GM23248 (cell line): ENCODE data around the gene COQ8B. TPM values are rescaled to one million over a fixed set of nuclear protein-coding genes. Genes with fewer than 3 reads are reported as not detected.

Source experiments
- DNase-seq: peaks from one replicate; pipeline ENCODE4 v3.0.0-alpha.2; 2015
- H2AFZ ChIP-seq: fragments of 200-600 bp; sonication (generic); 2 replicates; pipeline ENCODE4 v1.6.1; 2016; ENCODE audit warnings: antibody characterized with exemption
- H3F3A ChIP-seq: fragments of 200-600 bp; sonication (generic); 2 replicates; pipeline ENCODE4 v1.6.1; 2016; ENCODE audit warnings: mild to moderate bottlenecking, antibody characterized with exemption, mixed run types; ENCODE audit not compliant: insufficient read depth
- H3K27ac ChIP-seq: fragments of 200-600 bp; sonication (generic); 2 replicates; pipeline ENCODE4 v1.5.1; 2016; ENCODE audit warnings: mild to moderate bottlenecking
- H3K27me3 ChIP-seq: fragments of 200-600 bp; sonication (generic); replicated peaks from 2 replicates; pipeline ENCODE4 v1.6.1; 2016; ENCODE audit warnings: mild to moderate bottlenecking; ENCODE audit not compliant: insufficient read depth
- H3K36me3 ChIP-seq: fragments of 200-600 bp; sonication (generic); 2 replicates; pipeline ENCODE4 v1.6.1; 2016; ENCODE audit warnings: low read depth, mild to moderate bottlenecking
- H3K4me1 ChIP-seq: fragments of 200-600 bp; sonication (generic); 2 replicates; pipeline ENCODE4 v1.6.1; 2016; ENCODE audit warnings: mild to moderate bottlenecking; ENCODE audit not compliant: insufficient read depth
- H3K4me2 ChIP-seq: fragments of 200-600 bp; sonication (generic); one replicate; pipeline ENCODE4 v1.6.1; 2016; ENCODE audit warnings: mild to moderate bottlenecking; ENCODE audit not compliant: unreplicated experiment
- H3K4me3 ChIP-seq: fragments of 200-600 bp; sonication (generic); 2 replicates; pipeline ENCODE4 v1.5.1; 2016; ENCODE audit warnings: mild to moderate bottlenecking
- H3K79me2 ChIP-seq: fragments of 200-600 bp; sonication (generic); 2 replicates; pipeline ENCODE4 v1.6.1; 2016; ENCODE audit warnings: mild to moderate bottlenecking; ENCODE audit not compliant: insufficient read depth
- H3K9ac ChIP-seq: fragments of 200-600 bp; sonication (generic); 2 replicates; pipeline ENCODE4 v1.6.1; 2016; ENCODE audit warnings: mild to moderate bottlenecking
- H3K9me2 ChIP-seq: fragments of 200-600 bp; sonication (generic); 2 replicates; pipeline ENCODE4 v1.6.1; 2016; ENCODE audit warnings: mixed run types, mild to moderate bottlenecking, moderate library complexity; ENCODE audit not compliant: insufficient read depth
- H3K9me3 ChIP-seq: fragments of 200-600 bp; sonication (generic); one replicate; pipeline ENCODE4 v1.6.1; 2017; ENCODE audit warnings: low read depth
- H4K20me1 ChIP-seq: fragments of 200-600 bp; sonication (generic); 2 replicates; pipeline ENCODE4 v1.6.0; 2016; ENCODE audit not compliant: insufficient read depth
- EZH2 ChIP-seq: fragments of 200-600 bp; sonication (generic); IDR thresholded peaks from 2 replicates; pipeline ENCODE4 v1.6.1; 2018; ENCODE audit warnings: antibody characterized with exemption, mild to moderate bottlenecking; ENCODE audit not compliant: insufficient read depth, poor library complexity, severe bottlenecking
- EZH2phosphoT487 ChIP-seq: fragments of 200-600 bp; sonication (generic); IDR thresholded peaks from 2 replicates; pipeline ENCODE4 v1.6.1; 2018; ENCODE audit warnings: antibody characterized with exemption, moderate library complexity, mild to moderate bottlenecking, low read depth; ENCODE audit not compliant: insufficient read depth
- WGBS, 2 experiments: methylation state at CpG; one replicate each; pipeline ENCODE4 v1.1.6; 2015 to 2017; ENCODE audit warnings: low lambda C conversion rate in 2 of 2, low coverage in 1 of 2; ENCODE audit errors: missing lambda C conversion rate in 2 of 2; 5-methylcytosine and 5-hydroxymethylcytosine counted together
- in situ Hi-C: fragments of 300-500 bp; cut with MboI; formaldehyde crosslinking; loops from 2 replicates; pipeline ENCODE4 v1.15.0; 2020
- polyA plus RNA-seq: library from polyadenylated mRNA; unstranded; fragments of >200 nt; fragmentation: Nextera tagmentation; extraction: Ambion mirVana; gene quantifications from 2 replicates; pipeline ENCODE4 v1.2.1, GENCODE V29; 2016
- total RNA-seq: library from RNA; depleted of rRNA; stranded (reverse); fragments of >200 nt; shearing (Covaris generic); gene quantifications from 2 replicates; pipeline ENCODE4 v1.2.3, GENCODE V29; 2014

The COQ8B gene
- total and polyA plus RNA-seq, 2 experiments from 2014 or later, result 15.2 to 28.6 TPM

- H2AFZ ChIP-seq, result no peak overlapping the region
- no peak for TF ChIP-seq EZH2phosphoT487
- TF ChIP-seq EZH2, result no peak
- H3K9ac ChIP-seq, result no peak overlapping the region
- no peak for DNase-seq
- no peaks in the 10 kb centered on the region for H3K27me3 ChIP-seq
- no peaks in the 10 kb centered on the region for H3K9me2 ChIP-seq
- H3K79me2 ChIP-seq, result peaks cover 29% of the 10 kb centered on the region
- H3K27ac ChIP-seq, result no peak overlapping the region
- no peak overlapping the region for H3K4me2 ChIP-seq
- no peaks in the 10 kb centered on the region for H3K9me3 ChIP-seq
- peaks cover 5% of the 10 kb centered on the region; the same call in 1 of the 2 replicates for H3F3A ChIP-seq
- H3K36me3 ChIP-seq, result peaks cover 37% of the 10 kb centered on the region
- in situ Hi-C loops, result no loop called here
- WGBS, 2 experiments, result 90 to 92% methylated on average over 26 to 32 of the region's 32 CpGs
- no peak overlapping the region for H3K4me3 ChIP-seq
- no peaks in the 10 kb centered on the region for H4K20me1 ChIP-seq
- peaks cover 17% of the 10 kb centered on the region for H3K4me1 ChIP-seq
Observed at GRCh38 chr19:40684280-40684679, 32.4 kb downstream of the COQ8B start.

GRCh38 chr19:40683437-40683836 lies 33.2 kb downstream of the COQ8B start:
- Histone ChIP-seq H3K36me3 (peaks cover 43% of the 10 kb centered on the region), H3F3A (0 out of 2 replicates have a peak, but pooled peaks cover 5% of the 10 kb centered on the region), H3K79me2 (peaks cover 21% of the 10 kb centered on the region), H3K27me3 (no peaks in the 10 kb centered on the region), H3K9me2 (no peaks in the 10 kb centered on the region), H3K9ac (no peak overlapping the region), H3K9me3 (no peaks in the 10 kb centered on the region), H3K4me3 (no peak overlapping the region), H3K4me2 (no peak overlapping the region), H3K27ac (no peak overlapping the region), H3K4me1 (peaks cover 13% of the 10 kb centered on the region), H2AFZ (no peak overlapping the region), H4K20me1 (no peaks in the 10 kb centered on the region)
- whole genome bisulfite sequencing, 2 experiments, result 90 to 92% methylated on average over 9 of the region's 9 CpGs
- TF ChIP-seq EZH2 (no peak), EZH2phosphoT487 (no peak)
- no peak for DNase-seq
- in situ Hi-C loops, result no loop called here

- TF ChIP-seq EZH2phosphoT487 (no peak), EZH2 (no peak)
- 79% methylated on average over 12 to 18 of the region's 18 CpGs for WGBS, 2 experiments
- no peak overlapping the region for H3K27ac ChIP-seq
- no peaks in the 10 kb centered on the region for H3F3A ChIP-seq
- no peak overlapping the region for H3K4me2 ChIP-seq
- H3K27me3 ChIP-seq, result no peaks in the 10 kb centered on the region
- peaks cover 53% of the 10 kb centered on the region for H3K36me3 ChIP-seq
- no peaks in the 10 kb centered on the region for H3K9me3 ChIP-seq
- DNase-seq, result no peak
- H3K9ac ChIP-seq, result no peak overlapping the region
- no peaks in the 10 kb centered on the region for H3K9me2 ChIP-seq
- H3K4me3 ChIP-seq, result no peak overlapping the region
- 0 out of 2 replicates have a peak, but pooled peaks cover 4% of the 10 kb centered on the region for H3K4me1 ChIP-seq
- in situ Hi-C loops, result no loop called here
- H3K79me2 ChIP-seq, result peaks cover 12% of the 10 kb centered on the region
- H2AFZ ChIP-seq, result no peak overlapping the region
- no peaks in the 10 kb centered on the region for H4K20me1 ChIP-seq
Observed at GRCh38 chr19:40682431-40682964, 34.2 kb downstream of the COQ8B start.

- Histone ChIP-seq H3K79me2 (no peaks in the 10 kb centered on the region), H3K4me3 (no peak overlapping the region), H2AFZ (no peak overlapping the region), H3K9me3 (no peaks in the 10 kb centered on the region), H3K27ac (no peak overlapping the region), H3K27me3 (no peaks in the 10 kb centered on the region), H3K9me2 (no peaks in the 10 kb centered on the region), H3K36me3 (peaks cover 62% of the 10 kb centered on the region), H4K20me1 (no peaks in the 10 kb centered on the region), H3K4me1 (no peaks in the 10 kb centered on the region), H3K4me2 (no peak overlapping the region), H3F3A (no peaks in the 10 kb centered on the region), H3K9ac (no peak overlapping the region)
- TF ChIP-seq EZH2, result no peak
- TF ChIP-seq EZH2phosphoT487, result no peak
- DNase-seq, result no peak
- in situ Hi-C loops, result no loop called here
- 57 to 64% methylated on average over 4 of the region's 4 CpGs for WGBS, 2 experiments
Observed at GRCh38 chr19:40681039-40681438, 35.6 kb downstream of the COQ8B start.
